Tongue (tissue), 2 donors: Measurements from ENCODE around the gene C10orf71. TPM values are rescaled to one million over a fixed set of nuclear protein-coding genes. Genes with fewer than 3 reads are reported as not detected.

ENCODE experiments used
- DNase-seq: peaks from one replicate; pipeline ENCODE4 v3.0.0-alpha.2; 2015
- total RNA-seq: library from RNA; depleted of rRNA; stranded (reverse); fragments of >200 nt; gene quantifications from one replicate; pipeline ENCODE4 v1.2.3, GENCODE V29; 2014

C10orf71 gene
- total RNA-seq, 1 donor from 2014 or later: 23.3 TPM

DNA sequence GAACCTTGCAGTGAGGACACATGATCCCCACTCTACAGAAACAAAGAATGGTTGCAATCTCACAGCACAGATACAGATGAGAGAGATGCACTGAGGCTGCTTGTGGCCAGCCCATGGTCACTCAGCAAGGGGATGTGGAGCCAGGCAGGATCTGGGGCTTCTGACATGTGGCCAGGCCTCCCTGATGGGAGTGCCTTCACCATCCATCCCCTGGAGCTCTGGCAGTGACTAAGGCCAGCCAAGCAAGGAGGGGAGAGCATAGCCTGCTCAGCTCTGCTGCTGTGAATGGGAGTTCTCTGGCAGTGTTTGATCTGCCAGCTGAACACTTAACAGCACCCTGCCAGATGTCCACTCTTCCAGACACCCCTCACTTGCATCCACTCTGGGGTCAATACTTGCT, 19.8 kb downstream of the C10orf71 start:
- no peak for DNase-seq

DNA sequence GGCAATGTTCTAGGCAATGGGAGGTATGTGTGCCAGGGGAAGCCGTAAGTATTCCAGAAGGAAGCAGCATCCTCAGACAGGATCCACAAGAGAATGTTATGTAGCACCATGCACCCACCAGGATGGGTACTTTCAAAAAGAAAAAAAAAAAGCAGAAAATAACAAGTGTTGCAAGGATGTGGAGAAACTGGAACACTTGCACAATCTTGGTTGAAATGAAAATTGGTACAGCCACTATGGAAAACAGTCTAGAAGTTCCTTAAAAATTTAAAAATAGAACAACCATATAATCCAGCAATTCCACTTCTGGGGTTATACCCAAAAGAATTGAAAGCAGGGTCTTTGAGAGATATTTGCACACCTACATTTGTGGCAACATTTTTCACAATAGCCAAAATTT, 20.2 kb downstream of the C10orf71 start:
- no peak for DNase-seq

GRCh38 chr10:49320191-49320590, 21.2 kb downstream of the C10orf71 start:
- DNase-seq: no peak

GRCh38 chr10:49321021-49321420, 22.1 kb downstream of the C10orf71 start:
- peak; percentile 7 for DNase-seq

DNA sequence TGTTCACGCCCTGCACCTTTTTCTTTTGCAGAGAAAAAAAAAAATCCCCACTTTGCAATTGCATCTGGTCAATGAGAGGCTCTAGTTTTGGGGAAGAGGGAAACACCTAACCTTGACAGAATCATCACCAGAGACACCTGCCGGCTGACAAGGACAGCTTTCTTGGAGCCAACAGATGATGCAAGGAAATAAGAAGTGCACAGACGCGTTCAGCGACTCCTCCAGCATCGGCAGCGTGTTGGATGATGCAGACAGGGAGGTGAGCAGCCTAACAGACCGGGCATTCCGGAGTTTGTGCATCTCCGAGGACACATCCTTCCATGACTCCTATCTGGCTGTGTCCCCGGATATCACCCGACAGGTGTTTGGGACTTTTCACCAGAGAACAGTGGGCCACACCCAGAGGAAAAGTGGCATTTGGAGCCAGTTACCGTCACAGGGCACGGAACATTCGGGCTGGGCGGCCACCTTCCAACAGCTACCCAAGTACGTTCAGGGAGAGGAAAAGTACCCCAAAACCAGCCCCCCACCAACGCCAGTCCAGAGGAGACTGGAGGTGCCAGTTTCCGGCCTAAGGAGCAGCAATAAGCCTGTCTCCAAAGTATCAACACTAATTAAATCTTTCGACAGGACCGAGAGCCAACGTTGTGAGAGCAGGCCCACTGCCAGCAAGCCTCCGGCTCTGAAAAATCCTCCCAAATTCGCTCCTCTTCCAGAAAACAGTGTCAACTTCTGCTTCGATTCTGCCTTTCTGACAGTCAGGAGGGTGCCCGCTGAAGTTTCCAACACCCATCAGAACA, 23.6 kb downstream of the C10orf71 start:
- DNase-seq: peak; percentile 18

DNA sequence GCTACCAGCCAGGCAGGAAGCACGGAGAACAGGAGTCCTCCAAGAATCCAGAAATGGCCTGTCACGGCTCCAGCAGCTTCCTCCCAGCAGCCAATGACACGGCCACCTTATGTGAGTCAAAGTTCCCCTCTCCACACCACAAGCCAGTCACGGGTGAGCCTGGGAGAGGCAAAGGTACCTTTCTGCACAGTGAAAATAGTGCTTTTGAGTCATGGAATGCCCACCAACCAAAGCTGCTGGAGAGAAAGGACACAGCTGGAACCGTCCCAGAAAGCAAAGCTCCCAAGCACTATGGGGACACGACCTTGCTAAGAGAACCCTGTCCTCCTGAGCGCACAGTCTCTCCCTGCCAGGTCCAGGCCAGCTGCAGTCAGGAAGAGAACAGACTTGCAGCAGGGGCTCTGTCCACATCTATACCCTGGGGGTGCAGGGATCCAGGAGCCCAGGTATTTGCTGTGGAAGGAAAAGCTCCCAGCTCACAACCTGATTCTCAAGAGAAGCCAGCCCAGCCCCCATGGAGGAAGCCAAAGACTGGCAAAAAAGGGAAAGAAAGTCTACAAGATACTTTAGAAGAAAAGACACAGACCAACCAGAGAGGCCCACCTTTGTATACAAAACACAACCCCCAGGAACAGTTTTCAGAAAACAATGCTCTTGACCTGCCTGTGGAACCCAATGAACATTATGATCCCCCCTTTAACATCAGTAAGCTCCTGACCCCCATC, 24.4 kb downstream of the C10orf71 start:
- DNase-seq: no peak

DNA sequence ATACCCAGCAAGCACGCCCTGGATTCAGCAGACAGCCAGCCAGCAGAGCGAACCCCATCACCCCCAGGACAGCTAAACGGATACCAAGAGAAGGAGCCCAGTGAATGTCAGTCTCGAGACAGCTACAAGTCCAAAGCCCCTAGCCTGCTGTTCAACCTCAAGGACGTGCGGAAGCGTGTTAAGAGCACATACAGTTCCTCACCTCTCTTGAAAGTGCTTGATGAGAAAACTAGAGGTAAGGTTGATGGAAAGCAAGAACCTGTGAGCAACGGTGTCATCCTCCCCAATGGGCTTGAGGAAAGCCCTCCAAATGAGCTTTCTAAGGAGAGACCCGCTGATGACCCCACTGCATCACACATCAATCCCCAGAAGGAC, 24.9 kb downstream of the C10orf71 start:
- DNase-seq: no peak

DNA sequence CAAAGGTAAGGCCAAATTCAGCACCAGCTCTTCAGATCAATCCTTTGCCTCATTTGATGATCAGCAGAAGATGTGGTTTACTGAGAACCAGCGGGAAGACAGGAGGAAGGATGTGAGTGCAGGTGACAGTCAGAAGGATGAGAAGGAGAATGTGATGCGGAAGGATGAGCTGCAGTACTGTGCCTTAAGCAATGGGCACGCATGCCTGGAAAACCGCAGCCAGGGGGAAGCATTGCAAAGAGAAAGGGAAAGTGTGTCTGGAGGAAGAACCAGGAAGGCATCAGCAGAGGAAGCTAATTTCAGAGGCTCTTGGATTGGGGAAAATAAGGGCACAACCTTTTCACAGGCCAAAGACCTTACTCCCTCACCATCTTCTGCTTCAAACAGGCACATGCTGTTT, 25.7 kb downstream of the C10orf71 start:
- no peak for DNase-seq

DNA sequence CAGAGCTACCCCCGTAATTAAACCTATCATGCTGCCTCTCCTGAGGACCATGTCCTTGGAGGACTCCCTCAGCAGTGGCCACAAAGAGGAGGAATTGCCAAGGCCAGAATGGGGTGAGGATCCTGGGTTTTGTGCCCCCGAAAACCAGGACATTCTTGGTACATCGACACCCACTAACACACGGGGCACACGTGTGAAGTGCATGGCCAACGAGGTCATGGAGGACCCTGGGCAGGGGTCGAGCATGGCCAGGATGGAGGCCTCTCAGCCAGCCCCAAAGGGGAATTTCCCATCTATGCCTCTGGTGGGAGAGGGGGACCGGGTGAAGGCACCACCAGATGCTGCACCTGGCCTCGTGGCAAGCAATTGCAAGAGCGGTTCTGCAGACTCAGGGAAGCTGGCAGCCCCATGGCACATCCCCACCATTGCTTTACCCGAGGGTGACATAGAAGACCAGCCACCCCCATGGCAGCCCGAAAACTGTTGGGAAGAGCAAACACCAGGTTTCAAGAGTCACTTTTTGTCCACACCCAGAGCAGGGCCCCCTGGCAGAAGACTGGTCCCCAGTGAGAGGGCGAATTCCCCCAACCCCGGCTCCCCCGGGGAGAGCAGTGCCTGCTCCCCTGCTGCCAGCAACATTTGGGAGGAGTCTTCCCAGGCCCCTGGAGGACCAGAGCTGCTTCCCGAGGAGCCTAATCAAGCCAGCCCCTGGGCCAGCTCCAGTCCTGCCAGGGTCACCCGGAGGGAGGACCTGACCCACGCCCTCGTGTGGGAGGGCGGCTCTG, 26.4 kb downstream of the C10orf71 start:
- DNase-seq: no peak

DNA sequence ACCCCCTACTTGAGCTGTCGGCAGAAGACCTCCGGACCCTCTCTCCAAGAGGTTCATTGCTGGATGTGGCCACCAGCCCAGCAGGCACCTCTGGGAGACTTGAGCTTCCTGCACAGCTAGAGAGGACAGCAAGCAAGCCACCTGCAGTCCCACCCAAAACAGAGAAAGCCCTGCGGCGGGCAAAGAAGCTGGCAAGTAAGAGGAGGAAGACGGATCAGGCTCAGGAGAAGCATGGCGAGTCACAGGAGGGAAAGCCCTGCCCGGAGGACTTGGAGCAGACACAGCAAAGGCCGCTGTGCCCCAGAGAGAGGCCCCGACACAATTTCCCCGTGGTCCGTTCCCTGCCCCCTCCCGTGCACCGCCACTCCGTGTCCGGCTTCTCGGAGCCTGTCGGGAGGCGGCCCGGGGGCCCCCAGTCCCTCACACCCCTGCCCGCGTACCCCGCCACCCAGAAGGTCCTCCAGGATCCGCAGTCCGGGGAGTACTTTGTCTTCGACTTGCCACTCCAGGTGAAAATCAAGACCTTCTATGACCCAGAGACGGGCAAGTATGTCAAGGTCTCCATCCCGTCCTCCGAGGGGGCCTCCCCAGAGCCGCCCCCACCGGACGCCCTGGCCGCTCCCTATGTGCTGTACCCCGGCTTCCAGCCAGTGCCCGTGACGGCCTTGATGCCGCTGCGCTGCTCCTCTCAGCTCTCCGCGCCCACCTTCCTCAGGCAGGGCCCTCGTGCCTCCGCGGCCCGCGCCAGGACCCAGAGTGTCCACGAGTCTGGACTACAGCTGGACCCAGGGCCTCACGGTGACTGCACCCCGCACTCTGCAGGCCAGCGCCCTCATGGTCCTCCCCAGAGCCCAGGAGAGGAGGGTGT, 27.2 kb downstream of the C10orf71 start:
- no peak for DNase-seq

DNA sequence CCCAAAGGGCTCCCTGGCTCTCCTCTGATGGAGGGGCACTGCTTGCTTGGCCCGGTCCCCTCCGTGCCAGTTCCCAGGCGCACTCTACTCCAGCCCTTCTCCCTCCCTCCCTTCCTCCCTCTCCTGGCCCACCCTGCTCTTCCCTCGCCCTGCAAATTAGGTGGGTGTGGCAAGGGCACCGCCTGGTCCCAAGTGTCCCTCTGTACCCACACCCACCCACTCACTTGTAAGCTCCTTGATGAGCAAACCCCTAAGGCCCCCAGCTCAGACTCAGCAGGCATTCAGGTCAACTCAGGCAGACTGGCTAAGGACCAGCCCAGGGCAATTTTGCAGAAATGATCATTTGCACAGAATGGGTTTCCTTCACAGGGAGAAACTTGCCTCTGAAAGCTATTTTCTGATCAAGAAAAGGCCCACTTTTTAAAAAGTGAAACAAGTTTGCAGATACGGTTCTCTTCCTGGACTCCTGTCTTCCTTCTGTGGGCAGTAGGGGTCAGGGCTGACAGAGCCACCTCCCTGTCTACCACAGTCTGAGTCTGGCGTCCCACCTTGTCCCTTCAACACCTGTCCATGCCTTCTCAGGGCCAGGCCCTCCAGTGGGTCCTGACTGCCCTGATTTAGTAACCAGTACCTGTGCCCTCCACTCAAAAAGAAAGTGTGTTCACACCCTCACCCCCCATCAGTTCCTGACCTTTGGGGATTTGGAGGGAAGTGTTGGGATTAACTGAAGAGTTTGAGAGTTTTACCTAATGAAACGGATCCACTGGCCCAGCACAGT, 28.3 kb downstream of the C10orf71 start:
- DNase-seq: no peak

- no peak for DNase-seq
Measured at GRCh38 chr10:49328401-49329145, 29.6 kb downstream of the C10orf71 start.

DNA sequence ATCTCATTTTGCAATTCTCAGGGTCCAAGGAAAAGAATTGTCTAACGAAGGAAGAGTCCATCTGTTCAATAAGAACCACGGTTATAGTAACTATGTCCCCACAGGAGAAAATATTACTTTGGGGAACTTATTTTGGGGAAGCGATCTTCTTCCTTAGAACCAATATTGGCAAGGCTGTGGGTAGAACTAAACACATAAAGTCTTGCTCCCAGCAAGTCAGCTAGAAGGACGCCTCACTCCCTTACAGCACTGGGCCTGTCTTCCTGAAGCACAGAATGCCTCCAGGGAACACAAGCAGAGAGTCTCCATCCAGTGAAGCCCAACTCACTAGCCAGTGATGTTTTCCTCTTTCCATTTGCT, 30.2 kb downstream of the C10orf71 start:
- DNase-seq: no peak

- DNase-seq: no peak
Measured at GRCh38 chr10:49330127-49330665, 31.2 kb downstream of the C10orf71 start.

DNA sequence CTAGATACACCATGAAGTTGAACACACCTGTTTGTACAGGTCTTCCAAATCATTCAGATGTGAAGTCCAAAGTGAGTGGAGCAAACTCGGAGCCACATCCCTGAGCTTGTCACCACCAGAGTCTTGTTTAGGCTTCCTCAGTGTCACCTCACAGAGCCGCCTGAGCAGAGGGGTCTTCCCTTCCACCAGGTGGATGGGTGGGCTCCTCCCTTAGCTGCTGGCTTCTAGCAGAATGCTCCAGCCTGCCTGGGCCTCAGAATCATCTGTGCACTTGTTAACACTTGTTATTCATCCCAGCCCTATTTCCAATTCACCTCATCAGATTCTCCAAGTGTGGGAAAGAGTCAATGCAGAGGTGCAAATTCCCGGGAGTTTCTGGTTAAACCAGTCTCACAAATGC, 32.5 kb downstream of the C10orf71 start:
- no peak for DNase-seq

GRCh38 chr10:49332333-49332732, 33.4 kb downstream of the C10orf71 start:
- DNase-seq: no peak

GRCh38 chr10:49332768-49333167, 33.8 kb downstream of the C10orf71 start:
- no peak for DNase-seq

- no peak for DNase-seq
Measured at GRCh38 chr10:49333192-49333591, 34.2 kb downstream of the C10orf71 start.

GRCh38 chr10:49334964-49335363, 36.0 kb downstream of the C10orf71 start:
- no peak for DNase-seq

- DNase-seq: no peak
Measured at GRCh38 chr10:49335364-49335972, 36.5 kb downstream of the C10orf71 start.
